GM23338 (cell line): Measurements from ENCODE around the gene NEK7. TPM values are rescaled to one million over a fixed set of nuclear protein-coding genes. Genes with fewer than 3 reads are reported as not detected.

Experiments
- ATAC-seq: fragments of 200-7000 bp; cut with Tn5 transposase; 3 replicates; pipeline ENCODE4 v1.9.1; 2020
- DNase-seq: peaks from one replicate; pipeline ENCODE4 v3.0.0-alpha.2; 2015; ENCODE audit warnings: low spot score
- H2AFZ ChIP-seq: fragments of 200-600 bp; sonication (generic); 2 replicates; pipeline ENCODE4 v1.8.0; 2016; ENCODE audit warnings: antibody characterized with exemption, mild to moderate bottlenecking, moderate library complexity
- H3F3A ChIP-seq: fragments of 200-600 bp; sonication (generic); replicated peaks from 2 replicates; pipeline ENCODE4 v1.8.0; 2017; ENCODE audit warnings: antibody characterized with exemption, mixed run types, low read depth
- H3K27ac ChIP-seq: fragments of 200-600 bp; sonication (generic); 2 replicates; pipeline ENCODE4 v1.6.1; 2016; ENCODE audit warnings: low read depth
- H3K27me3 ChIP-seq: fragments of 200-600 bp; sonication (generic); 2 replicates; pipeline ENCODE4 v1.8.0; 2016; ENCODE audit warnings: mild to moderate bottlenecking, mixed run types, moderate library complexity; ENCODE audit not compliant: insufficient read depth
- H3K36me3 ChIP-seq: fragments of 200-600 bp; sonication (generic); 2 replicates; pipeline ENCODE4 v1.8.0; 2016; ENCODE audit warnings: mild to moderate bottlenecking; ENCODE audit not compliant: insufficient read depth
- H3K4me1 ChIP-seq: fragments of 200-600 bp; sonication (generic); 2 replicates; pipeline ENCODE4 v1.8.0; 2016; ENCODE audit warnings: mild to moderate bottlenecking, moderate library complexity; ENCODE audit not compliant: insufficient read depth
- H3K4me2 ChIP-seq: fragments of 200-600 bp; sonication (generic); 2 replicates; pipeline ENCODE4 v1.7.1; 2017; ENCODE audit warnings: mixed run types
- H3K4me3 ChIP-seq: fragments of 200-600 bp; sonication (generic); 2 replicates; pipeline ENCODE4 v1.6.1; 2016; ENCODE audit warnings: mixed run types
- H3K79me2 ChIP-seq: fragments of 200-600 bp; sonication (generic); replicated peaks from 2 replicates; pipeline ENCODE4 v1.8.0; 2017; ENCODE audit warnings: mild to moderate bottlenecking; ENCODE audit not compliant: insufficient read depth
- H3K9me2 ChIP-seq: fragments of 200-600 bp; sonication (generic); 2 replicates; pipeline ENCODE4 v1.8.0; 2017; ENCODE audit not compliant: insufficient read depth
- H4K20me1 ChIP-seq: fragments of 200-600 bp; sonication (generic); replicated peaks from 2 replicates; pipeline ENCODE4 v1.8.0; 2017; ENCODE audit warnings: mild to moderate bottlenecking; ENCODE audit not compliant: insufficient read depth
- H3K27ac Mint-ChIP-seq: 2 replicates; pipeline ENCODE4 v1.8.0; 2020; ENCODE audit warnings: inconsistent platforms, mild to moderate bottlenecking, moderate library complexity, mixed read lengths
- H3K27me3 Mint-ChIP-seq: 3 replicates; pipeline ENCODE4 v1.8.0; 2022; ENCODE audit warnings: low read depth, mild to moderate bottlenecking, moderate library complexity, mixed read lengths, inconsistent platforms; ENCODE audit not compliant: insufficient read depth, poor library complexity
- H3K36me3 Mint-ChIP-seq: 3 replicates; pipeline ENCODE4 v1.8.0; 2021; ENCODE audit warnings: low read depth, mild to moderate bottlenecking, inconsistent platforms, moderate library complexity, mixed read lengths
- H3K4me1 Mint-ChIP-seq: 3 replicates; pipeline ENCODE4 v1.8.0; 2020; ENCODE audit warnings: mild to moderate bottlenecking, inconsistent platforms, mixed read lengths
- H3K4me3 Mint-ChIP-seq: 3 replicates; pipeline ENCODE4 v1.8.0; 2021; ENCODE audit warnings: moderate library complexity, mild to moderate bottlenecking, inconsistent platforms, mixed read lengths
- H3K9me3 Mint-ChIP-seq: 3 replicates; pipeline ENCODE4 v1.8.0; 2020; ENCODE audit warnings: moderate library complexity, mild to moderate bottlenecking, inconsistent platforms, mixed read lengths
- CREB1 ChIP-seq: fragments of 250-450 bp; sonication (Bioruptor Pico); IDR thresholded peaks from 2 replicates; pipeline ENCODE4 v1.5.0; 2020; ENCODE audit warnings: low read depth, mild to moderate bottlenecking, moderate library complexity
- CTCF ChIP-seq, 2 experiments: fragments of 200-600 bp in 1 of 2; sonication (generic) in 1 of 2; conservative IDR thresholded peaks; 2 replicates each; pipeline versions ENCODE4 v1.5.1 to v1.6.1; 2016 to 2017; ENCODE audit warnings: antibody characterized with exemption in 2 of 2, low read depth in 2 of 2, mild to moderate bottlenecking in 2 of 2, moderate library complexity in 1 of 2
- ETS1 ChIP-seq: IDR thresholded peaks from 2 replicates; pipeline ENCODE4 v1.6.1; 2016; ENCODE audit warnings: antibody characterized with exemption
- EZH2 ChIP-seq: fragments of 200-600 bp; sonication (generic); IDR thresholded peaks from one replicate; pipeline ENCODE4 v1.8.0; 2017; ENCODE audit warnings: antibody characterized with exemption, mild to moderate bottlenecking, low read depth; ENCODE audit not compliant: unreplicated experiment
- EZH2phosphoT487 ChIP-seq: fragments of 200-600 bp; sonication (generic); IDR thresholded peaks from one replicate; pipeline ENCODE4 v1.8.1; 2018; ENCODE audit warnings: antibody characterized with exemption; ENCODE audit not compliant: unreplicated experiment
- JUNB ChIP-seq: IDR thresholded peaks from one replicate; pipeline ENCODE4 v1.6.1; 2016; ENCODE audit warnings: antibody characterized with exemption; ENCODE audit not compliant: unreplicated experiment
- NANOG ChIP-seq: IDR thresholded peaks from 2 replicates; pipeline ENCODE4 v1.6.1; 2016; ENCODE audit warnings: antibody characterized with exemption, borderline replicate concordance
- POLR2AphosphoS5 ChIP-seq: IDR thresholded peaks from 2 replicates; pipeline ENCODE4 v1.6.1; 2016; ENCODE audit warnings: antibody characterized with exemption, low read depth
- ZNF331 ChIP-seq: fragments of 250-450 bp; sonication (Bioruptor Pico); IDR thresholded peaks from 2 replicates; pipeline ENCODE4 v1.5.0; 2020; ENCODE audit warnings: low read depth, mild to moderate bottlenecking, moderate library complexity
- ZNF462 ChIP-seq: fragments of 250-450 bp; sonication (Bioruptor Pico); IDR thresholded peaks from 2 replicates; pipeline ENCODE4 v1.5.0; 2020; ENCODE audit warnings: mild to moderate bottlenecking, moderate library complexity
- polyA plus RNA-seq: library from polyadenylated mRNA; unstranded; fragments of >200 nt; fragmentation: Nextera tagmentation; extraction: Ambion mirVana; gene quantifications from 2 replicates; pipeline ENCODE4 v1.2.1, GENCODE V29; 2016
- total RNA-seq: library from RNA; depleted of rRNA; stranded (reverse); fragments of >200 nt; shearing (Covaris generic); gene quantifications from 2 replicates; pipeline ENCODE4 v1.2.3, GENCODE V29; 2014

Gene NEK7
- total and polyA plus RNA-seq, 2 experiments from 2014 or later, result 4.8 to 15.3 TPM

GRCh38 chr1:198350456-198350855, 193.7 kb downstream of the NEK7 start:
- Mint-ChIP-seq H3K27ac (no peak overlapping the region; the same call in 1 of the 2 replicates), H3K4me3 (no peak overlapping the region), H3K4me1 (no peaks in the 10 kb centered on the region), H3K36me3 (no peaks in the 10 kb centered on the region), H3K27me3 (no peaks in the 10 kb centered on the region), H3K9me3 (no peaks in the 10 kb centered on the region)
- Histone ChIP-seq H3F3A (no peaks in the 10 kb centered on the region), H2AFZ (no peak overlapping the region), H3K9me2 (no peaks in the 10 kb centered on the region; the same call in 1 of the 2 replicates), H3K27me3 (no peaks in the 10 kb centered on the region), H3K79me2 (no peaks in the 10 kb centered on the region), H3K27ac (no peak overlapping the region), H4K20me1 (no peaks in the 10 kb centered on the region), H3K4me3 (no peak overlapping the region), H3K4me2 (no peak overlapping the region), H3K36me3 (no peaks in the 10 kb centered on the region), H3K4me1 (no peaks in the 10 kb centered on the region)
- peak; percentile 30 to 32; a peak in 3 of 4 replicates for TF ChIP-seq CTCF (conservative IDR thresholded peaks at IDR 0.05; ENCODE audit: low read depth in 2 of 2)
- TF ChIP-seq ZNF462 (CRISPR knock-in tag), result no peak
- ATAC-seq (no peak), DNase-seq (no peak)

DNA sequence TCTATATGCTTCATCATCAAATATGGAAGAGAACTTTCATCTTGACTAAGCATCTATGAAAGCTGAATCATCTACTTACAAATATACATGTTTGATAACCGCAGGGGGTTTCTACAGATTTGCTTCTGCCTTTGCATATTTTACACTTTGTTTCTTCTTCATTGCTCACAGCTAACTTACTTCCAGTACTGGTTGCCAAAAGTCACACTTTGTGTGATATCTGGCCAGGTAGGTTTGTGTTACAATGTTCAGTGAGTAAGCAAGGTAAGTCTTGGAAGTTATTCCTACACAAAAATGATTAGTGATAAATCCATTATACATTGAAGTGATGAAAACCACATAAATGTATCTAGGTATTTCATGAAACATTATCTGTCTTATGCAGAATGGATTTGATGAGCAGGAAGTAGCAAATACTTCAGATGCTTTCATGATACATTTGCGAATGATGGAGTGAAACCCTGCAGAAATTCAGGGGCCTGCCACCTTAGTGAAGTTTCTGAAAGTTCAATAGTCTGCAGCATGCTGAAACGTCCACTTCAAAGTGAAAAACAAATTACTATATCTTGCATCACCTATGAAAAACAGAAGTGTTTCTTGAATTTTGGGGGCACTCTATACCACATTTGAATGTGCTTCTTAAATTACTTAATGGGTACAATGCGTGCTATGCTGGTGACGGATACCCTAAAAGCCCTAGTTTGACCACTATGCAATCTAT, 196.3 kb downstream of the NEK7 start:
- Histone ChIP-seq H3K4me2 (no peak overlapping the region), H2AFZ (no peak overlapping the region), H3K36me3 (no peaks in the 10 kb centered on the region), H3K27ac (no peak overlapping the region), H3K79me2 (no peaks in the 10 kb centered on the region), H3K4me3 (no peak overlapping the region), H3K27me3 (no peaks in the 10 kb centered on the region), H3F3A (no peaks in the 10 kb centered on the region), H3K9me2 (no peaks in the 10 kb centered on the region), H4K20me1 (no peaks in the 10 kb centered on the region), H3K4me1 (no peaks in the 10 kb centered on the region)
- Mint-ChIP-seq H3K4me3 (no peak overlapping the region), H3K27me3 (no peaks in the 10 kb centered on the region), H3K4me1 (no peaks in the 10 kb centered on the region), H3K36me3 (no peaks in the 10 kb centered on the region), H3K9me3 (no peaks in the 10 kb centered on the region), H3K27ac (no peak overlapping the region)
- DNase-seq, result no peak
- ATAC-seq, result no peak
- no peak for TF ChIP-seq EZH2phosphoT487
- TF ChIP-seq JUNB, result no peak
- TF ChIP-seq CREB1 (CRISPR knock-in tag), result no peak
- TF ChIP-seq CTCF (conservative IDR thresholded peaks at IDR 0.05; ENCODE audit: low read depth in 2 of 2), result no peak
- no peak for TF ChIP-seq EZH2
- TF ChIP-seq ZNF331 (CRISPR knock-in tag), result no peak
- TF ChIP-seq ETS1, result no peak
- no peak for TF ChIP-seq NANOG
- TF ChIP-seq POLR2AphosphoS5, result no peak
